Tibial nerve (tissue), 4 donors: Measurements from ENCODE around the gene PEA15. TPM values are rescaled to one million over a fixed set of nuclear protein-coding genes. Genes with fewer than 3 reads are reported as not detected.

Source experiments
- DNase-seq, 2 donors: peaks; one replicate each; pipeline ENCODE4 v3.0.0-alpha.2; 2019; ENCODE audit warnings: low spot score in 2 of 2
- H3K27ac ChIP-seq, 4 donors: fragments of 200-600 bp; sonication (generic) in 3 of 4; one replicate each; pipeline ENCODE4 v1.5.1; 2017 to 2019; ENCODE audit warnings: mild to moderate bottlenecking in 1 of 4
- H3K27me3 ChIP-seq, 2 donors: fragments of 200-600 bp; sonication (generic) in 1 of 2; one replicate each; pipeline versions ENCODE4 v1.5.1 to v1.6.0; 2017 to 2019
- H3K36me3 ChIP-seq, 3 donors: fragments of 200-600 bp; sonication (generic); one replicate each; pipeline ENCODE4 v1.5.1; 2018 to 2019
- H3K4me1 ChIP-seq, 4 donors: fragments of 200-600 bp; sonication (generic) in 3 of 4; one replicate each; pipeline ENCODE4 v1.5.1; 2017 to 2019
- H3K4me3 ChIP-seq, 4 donors: fragments of 200-600 bp; sonication (generic) in 3 of 4; one replicate each; pipeline ENCODE4 v1.5.1; 2017 to 2019; ENCODE audit warnings: mild to moderate bottlenecking in 1 of 4, moderate library complexity in 1 of 4
- H3K9me3 ChIP-seq, 4 donors: fragments of 200-600 bp; sonication (generic) in 3 of 4; one replicate each; pipeline ENCODE4 v1.5.1; 2017 to 2019
- CTCF ChIP-seq, 5 experiments: fragments of 200-600 bp in 3 of 5; fragments of 450-650 bp in 2 of 5; sonication (generic) in 3 of 5; IDR thresholded peaks; one replicate each; pipeline ENCODE4 v1.5.1; 2016 to 2019; ENCODE audit warnings: antibody characterized with exemption in 5 of 5, mild to moderate bottlenecking in 3 of 5, moderate library complexity in 2 of 5
- EP300 ChIP-seq, 2 donors: sonication (generic); formaldehyde crosslinking; IDR thresholded peaks; one replicate each; pipeline ENCODE4 v1.6.1; 2017; ENCODE audit warnings: antibody characterized with exemption in 2 of 2, mild to moderate bottlenecking in 1 of 2
- POLR2A ChIP-seq, 2 donors: fragments of 450-650 bp; IDR thresholded peaks; one replicate each; pipeline ENCODE4 v1.6.1; 2017; ENCODE audit warnings: antibody characterized with exemption in 2 of 2, mild to moderate bottlenecking in 2 of 2, moderate library complexity in 2 of 2
- WGBS, 2 donors: methylation state at CpG; one replicate each; pipeline ENCODE4 v1.1.5; 2018; 5-methylcytosine and 5-hydroxymethylcytosine counted together
- total RNA-seq, 4 donors: library from RNA; depleted of rRNA; stranded (reverse); fragments of >200 nt; gene quantifications; one replicate each; pipeline ENCODE4 v1.1.0, GENCODE V29; 2016

PEA15 gene
- total RNA-seq, 4 donors from 2014 or later = 144 to 154 (median 147) TPM

GRCh38 chr1:160236806-160237205 lies 31.6 kb downstream of the PEA15 start:
- no peaks in the 10 kb centered on the region for H3K9me3 ChIP-seq
- no peak for TF ChIP-seq CTCF (IDR thresholded peaks at IDR 0.05)
- TF ChIP-seq POLR2A (IDR thresholded peaks at IDR 0.05) = no peak
- no peak for TF ChIP-seq EP300 (IDR thresholded peaks at IDR 0.05)
- peaks cover 2 to 92% (median 19%) of the 10 kb centered on the region in 3 donors for H3K36me3 ChIP-seq
- H3K27me3 ChIP-seq = no peaks in the 10 kb centered on the region
- H3K4me1 ChIP-seq = no peaks in the 10 kb centered on the region
- no peak for DNase-seq
- H3K27ac ChIP-seq = no peak overlapping the region
- 87 to 92% methylated on average over 5 of the region's 5 CpGs for WGBS, 2 donors
- no peak overlapping the region for H3K4me3 ChIP-seq

- WGBS, 2 donors = 91 to 100% methylated on average over 2 of the region's 2 CpGs
- Histone ChIP-seq H3K27me3 (no peaks in the 10 kb centered on the region), H3K9me3 (no peaks in the 10 kb centered on the region), H3K27ac (no peak overlapping the region), H3K4me1 (no peaks in the 10 kb centered on the region), H3K4me3 (no peak overlapping the region), H3K36me3 (peaks cover 2 to 91% (median 19%) of the 10 kb centered on the region in 3 donors)
- no peak for DNase-seq
- TF ChIP-seq CTCF (IDR thresholded peaks at IDR 0.05) (no peak), EP300 (IDR thresholded peaks at IDR 0.05) (no peak), POLR2A (IDR thresholded peaks at IDR 0.05) (no peak)
Measured at GRCh38 chr1:160237558-160237957, 32.4 kb downstream of the PEA15 start.

- Histone ChIP-seq H3K4me3 (no peak overlapping the region), H3K36me3 (peaks cover 2 to 93% (median 19%) of the 10 kb centered on the region in 3 donors), H3K27me3 (no peaks in the 10 kb centered on the region), H3K27ac (no peak overlapping the region), H3K4me1 (no peaks in the 10 kb centered on the region), H3K9me3 (no peaks in the 10 kb centered on the region)
- 91 to 94% methylated on average over 5 of the region's 5 CpGs for WGBS, 2 donors
- DNase-seq = no peak
- TF ChIP-seq POLR2A (IDR thresholded peaks at IDR 0.05) (no peak), CTCF (IDR thresholded peaks at IDR 0.05) (no peak), EP300 (IDR thresholded peaks at IDR 0.05) (no peak)
Measured at GRCh38 chr1:160238408-160238807, 33.2 kb downstream of the PEA15 start.

- TF ChIP-seq EP300 (IDR thresholded peaks at IDR 0.05) = no peak
- TF ChIP-seq CTCF (IDR thresholded peaks at IDR 0.05) = no peak
- no peak for TF ChIP-seq POLR2A (IDR thresholded peaks at IDR 0.05)
- Histone ChIP-seq H3K4me3 (no peak overlapping the region), H3K36me3 (peaks cover 2 to 91% (median 19%) of the 10 kb centered on the region in 3 donors), H3K4me1 (peaks cover 0 to 12% (median 0%) of the 10 kb centered on the region in 4 donors), H3K27me3 (no peaks in the 10 kb centered on the region), H3K27ac (no peak overlapping the region), H3K9me3 (no peaks in the 10 kb centered on the region)
- no peak for DNase-seq
- 94 to 96% methylated on average over 22 to 24 of the region's 24 CpGs for WGBS, 2 donors
Measured at GRCh38 chr1:160239582-160240299, 34.6 kb downstream of the PEA15 start.

GRCh38 chr1:160243767-160244166 lies 38.6 kb downstream of the PEA15 start:
- Histone ChIP-seq H3K27me3 (no peaks in the 10 kb centered on the region), H3K4me1 (peaks cover 0 to 49% (median 0%) of the 10 kb centered on the region in 4 donors), H3K4me3 (no peak overlapping the region), H3K9me3 (no peaks in the 10 kb centered on the region), H3K27ac (no peak overlapping the region), H3K36me3 (peaks cover 0 to 50% (median 10%) of the 10 kb centered on the region in 3 donors)
- no peak for TF ChIP-seq CTCF (IDR thresholded peaks at IDR 0.05)
- TF ChIP-seq POLR2A (IDR thresholded peaks at IDR 0.05) = no peak
- TF ChIP-seq EP300 (IDR thresholded peaks at IDR 0.05) = no peak
- DNase-seq = no peak
